Neuronal stem cell (in vitro differentiated cells): ENCODE data around the gene ARHGAP24.

Source experiments
- DNase-seq: peaks from one replicate; pipeline ENCODE4 v3.0.0-alpha.2; 2013; ENCODE audit warnings: low spot score
- H2AFZ ChIP-seq: one replicate; pipeline ENCODE4 v1.6.1; 2013; ENCODE audit warnings: mild to moderate bottlenecking, low read length, inconsistent platforms
- H2AK5ac ChIP-seq: 2 replicates; pipeline ENCODE4 v1.6.1; 2013; ENCODE audit warnings: low read depth, mild to moderate bottlenecking, inconsistent platforms, low read length, moderate library complexity, mixed read lengths
- H2BK120ac ChIP-seq: 2 replicates; pipeline ENCODE4 v1.6.1; 2013; ENCODE audit warnings: low read depth, mild to moderate bottlenecking, inconsistent platforms, low read length, moderate library complexity, mixed read lengths
- H2BK12ac ChIP-seq: one replicate; pipeline ENCODE4 v1.6.1; 2013; ENCODE audit warnings: low read length, inconsistent platforms
- H2BK15ac ChIP-seq: 2 replicates; pipeline ENCODE4 v1.6.1; 2013; ENCODE audit warnings: mild to moderate bottlenecking, low read length, inconsistent platforms, mixed read lengths
- H2BK5ac ChIP-seq: one replicate; pipeline ENCODE4 v1.6.1; 2013; ENCODE audit warnings: inconsistent platforms, mild to moderate bottlenecking, low read length, moderate library complexity
- H3K14ac ChIP-seq: one replicate; pipeline ENCODE4 v1.6.1; 2013; ENCODE audit warnings: low read length, inconsistent platforms
- H3K18ac ChIP-seq: 2 replicates; pipeline ENCODE4 v1.6.1; 2013; ENCODE audit warnings: low read length, inconsistent platforms
- H3K23ac ChIP-seq: 2 replicates; pipeline ENCODE4 v1.6.1; 2013; ENCODE audit warnings: low read depth, mild to moderate bottlenecking, mixed read lengths, low read length, inconsistent platforms; ENCODE audit not compliant: poor library complexity
- H3K27ac ChIP-seq: replicated peaks from 3 replicates; pipeline ENCODE4 v1.5.1; 2013; ENCODE audit warnings: low read length, inconsistent platforms
- H3K27me3 ChIP-seq, 3 experiments: 2 replicates each; pipeline ENCODE4 v1.6.1; 2013; ENCODE audit warnings: low read length in 3 of 3, mild to moderate bottlenecking in 2 of 3, inconsistent platforms in 1 of 3, low read depth in 1 of 3, mixed read lengths in 1 of 3, moderate library complexity in 1 of 3; ENCODE audit not compliant: control insufficient read depth in 3 of 3, insufficient read depth in 3 of 3
- H3K36me3 ChIP-seq, 2 donors: replicated peaks in 1 of 2; 2 replicates each; pipeline ENCODE4 v1.6.1; 2013; ENCODE audit warnings: low read length in 2 of 2; ENCODE audit not compliant: control insufficient read depth in 2 of 2, insufficient read depth in 2 of 2
- H3K4ac ChIP-seq: 2 replicates; pipeline ENCODE4 v1.6.1; 2013; ENCODE audit warnings: inconsistent platforms, mild to moderate bottlenecking, low read length, moderate library complexity
- H3K4me1 ChIP-seq, 2 donors: 1 replicate in 1 of 2; 2 replicates in 1 of 2; pipeline ENCODE4 v1.6.1; 2013; ENCODE audit warnings: low read length in 2 of 2, low read depth in 1 of 2; ENCODE audit not compliant: control insufficient read depth in 2 of 2, insufficient read depth in 1 of 2
- H3K4me2 ChIP-seq: one replicate; pipeline ENCODE4 v1.6.1; 2013; ENCODE audit warnings: mild to moderate bottlenecking, low read length, inconsistent platforms; ENCODE audit not compliant: insufficient read depth, poor library complexity, severe bottlenecking
- H3K4me3 ChIP-seq, 2 donors: 2 replicates each; pipeline ENCODE4 v1.5.1; 2013; ENCODE audit warnings: low read length in 2 of 2, mild to moderate bottlenecking in 2 of 2, inconsistent platforms in 1 of 2, moderate library complexity in 1 of 2
- H3K79me1 ChIP-seq: one replicate; pipeline ENCODE4 v1.6.1; 2013; ENCODE audit warnings: low read depth, mild to moderate bottlenecking, inconsistent platforms, low read length, moderate library complexity
- H3K9ac ChIP-seq: one replicate; pipeline ENCODE4 v1.6.1; 2013; ENCODE audit warnings: mild to moderate bottlenecking, low read depth, low read length, inconsistent platforms; ENCODE audit not compliant: poor library complexity
- H3K9me3 ChIP-seq, 2 donors: replicated peaks in 1 of 2; 2 replicates each; pipeline versions ENCODE3 to v1.6.1; 2013; ENCODE audit warnings: low read length in 2 of 2, mild to moderate bottlenecking in 2 of 2, inconsistent platforms in 1 of 2, low read depth in 1 of 2, mixed read lengths in 1 of 2, moderate library complexity in 1 of 2; ENCODE audit not compliant: control insufficient read depth in 2 of 2, insufficient read depth in 1 of 2
- H4K8ac ChIP-seq: one replicate; pipeline ENCODE4 v1.6.1; 2013; ENCODE audit warnings: low read depth, mild to moderate bottlenecking, inconsistent platforms, low read length, moderate library complexity
- H4K91ac ChIP-seq: one replicate; pipeline ENCODE4 v1.6.1; 2013; ENCODE audit warnings: low read length, low read depth, mild to moderate bottlenecking, inconsistent platforms; ENCODE audit not compliant: poor library complexity
- WGBS, 2 donors: extraction: QIAGEN DNeasy Blood & Tissue Kit; methylation state at CpG; one replicate each; pipeline ENCODE4 v1.1.7; 2013; ENCODE audit warnings: missing lambda C conversion rate in 2 of 2, mixed read lengths in 1 of 2; ENCODE audit not compliant: insufficient read length in 2 of 2, insufficient replicate concordance in 1 of 2; ENCODE audit errors: extremely low coverage in 2 of 2; 5-methylcytosine and 5-hydroxymethylcytosine counted together

The ARHGAP24 gene

GRCh38 chr4:85703096-85703495 is 228.1 kb downstream of the ARHGAP24 start:
- no peaks in the 10 kb centered on the region for H3K36me3 ChIP-seq
- no CpG with 5 or more reads among the region's 3 CpGs for WGBS, 2 donors
- H3K18ac ChIP-seq: no peak overlapping the region
- no peak overlapping the region for H2BK120ac ChIP-seq
- no peak overlapping the region for H2AK5ac ChIP-seq
- H2BK5ac ChIP-seq: no peak overlapping the region
- no peak overlapping the region for H3K4me3 ChIP-seq
- no peak overlapping the region for H2AFZ ChIP-seq
- no peak for DNase-seq
- H3K27me3 ChIP-seq: peaks cover 0 to 2% (median 0%) of the 10 kb centered on the region in 3 experiments
- no peak overlapping the region for H3K23ac ChIP-seq
- no peak overlapping the region for H3K4ac ChIP-seq
- no peak overlapping the region for H4K8ac ChIP-seq
- H4K91ac ChIP-seq: no peak overlapping the region
- no peak overlapping the region for H2BK15ac ChIP-seq
- H3K9me3 ChIP-seq: no peaks in the 10 kb centered on the region
- peaks cover 2 to 7% of the 10 kb centered on the region in 2 donors for H3K4me1 ChIP-seq
- H3K9ac ChIP-seq: no peak overlapping the region
- no peaks in the 10 kb centered on the region for H3K79me1 ChIP-seq
- H3K14ac ChIP-seq: no peak overlapping the region
- no peak overlapping the region for H3K4me2 ChIP-seq
- H2BK12ac ChIP-seq: no peak overlapping the region
- H3K27ac ChIP-seq: no peak overlapping the region

- Histone ChIP-seq H3K27ac (no peak overlapping the region), H3K18ac (no peak overlapping the region), H2BK5ac (no peak overlapping the region), H3K23ac (no peak overlapping the region), H3K27me3 (peaks cover 0 to 2% (median 0%) of the 10 kb centered on the region in 3 experiments), H3K14ac (no peak overlapping the region), H2BK15ac (no peak overlapping the region), H3K36me3 (no peaks in the 10 kb centered on the region), H3K4ac (no peak overlapping the region), H3K4me3 (no peak overlapping the region), H3K9ac (no peak overlapping the region), H2BK120ac (no peak overlapping the region), H2AFZ (no peak overlapping the region), H3K79me1 (no peaks in the 10 kb centered on the region), H2BK12ac (no peak overlapping the region), H3K4me2 (no peak overlapping the region), H2AK5ac (no peak overlapping the region), H4K8ac (no peak overlapping the region), H3K4me1 (peaks cover 2 to 6% of the 10 kb centered on the region in 2 donors), H4K91ac (no peak overlapping the region), H3K9me3 (no peaks in the 10 kb centered on the region)
- WGBS, 2 donors: no CpG with 5 or more reads among the region's 5 CpGs
- DNase-seq: no peak
Measured at GRCh38 chr4:85707611-85708010, 232.7 kb downstream of the ARHGAP24 start.

GRCh38 chr4:85708468-85708867 is 233.5 kb downstream of the ARHGAP24 start:
- H3K36me3 ChIP-seq: no peaks in the 10 kb centered on the region
- DNase-seq: no peak
- no peak overlapping the region for H3K4ac ChIP-seq
- H3K9ac ChIP-seq: no peak overlapping the region
- H4K91ac ChIP-seq: no peak overlapping the region
- H2AFZ ChIP-seq: no peak overlapping the region
- H3K14ac ChIP-seq: no peak overlapping the region
- no peak overlapping the region for H2BK5ac ChIP-seq
- H2AK5ac ChIP-seq: no peak overlapping the region
- peaks cover 0 to under 1% of the 10 kb centered on the region in 2 donors for H3K4me1 ChIP-seq
- H3K4me3 ChIP-seq: no peak overlapping the region
- no peaks in the 10 kb centered on the region for H3K9me3 ChIP-seq
- H4K8ac ChIP-seq: no peak overlapping the region
- peaks cover 0 to 1% (median 0%) of the 10 kb centered on the region in 3 experiments for H3K27me3 ChIP-seq
- no peak overlapping the region for H2BK12ac ChIP-seq
- H3K4me2 ChIP-seq: no peak overlapping the region
- no peak overlapping the region for H3K18ac ChIP-seq
- H3K79me1 ChIP-seq: no peaks in the 10 kb centered on the region
- H3K23ac ChIP-seq: no peak overlapping the region
- no peak overlapping the region for H2BK15ac ChIP-seq
- no peak overlapping the region for H2BK120ac ChIP-seq
- H3K27ac ChIP-seq: no peak overlapping the region
- WGBS, 2 donors: no CpG with 5 or more reads among the region's 5 CpGs

GRCh38 chr4:85713005-85713404 is 238.1 kb downstream of the ARHGAP24 start:
- Histone ChIP-seq H2AK5ac (no peak overlapping the region), H2BK120ac (no peak overlapping the region), H2AFZ (no peak overlapping the region), H3K4ac (no peak overlapping the region), H2BK5ac (no peak overlapping the region), H3K14ac (no peak overlapping the region), H2BK12ac (no peak overlapping the region), H3K79me1 (no peaks in the 10 kb centered on the region), H3K4me1 (no peaks in the 10 kb centered on the region), H3K18ac (no peak overlapping the region), H3K4me3 (no peak overlapping the region), H3K27me3 (no peaks in the 10 kb centered on the region), H3K9me3 (no peaks in the 10 kb centered on the region), H2BK15ac (no peak overlapping the region), H3K36me3 (no peaks in the 10 kb centered on the region), H4K8ac (no peak overlapping the region), H3K4me2 (no peak overlapping the region), H3K23ac (no peak overlapping the region), H4K91ac (no peak overlapping the region), H3K9ac (no peak overlapping the region), H3K27ac (no peak overlapping the region)
- DNase-seq: no peak
- no CpG with 5 or more reads among the region's 5 CpGs for WGBS, 2 donors
